ENCODE results near the gene SPA17. TPM values are rescaled to one million over a fixed set of nuclear protein-coding genes. Genes with fewer than 3 reads are reported as not detected.

The SPA17 gene
- total RNA-seq, 1 experiment from 2014 or later, result 3.8 TPM

DNA sequence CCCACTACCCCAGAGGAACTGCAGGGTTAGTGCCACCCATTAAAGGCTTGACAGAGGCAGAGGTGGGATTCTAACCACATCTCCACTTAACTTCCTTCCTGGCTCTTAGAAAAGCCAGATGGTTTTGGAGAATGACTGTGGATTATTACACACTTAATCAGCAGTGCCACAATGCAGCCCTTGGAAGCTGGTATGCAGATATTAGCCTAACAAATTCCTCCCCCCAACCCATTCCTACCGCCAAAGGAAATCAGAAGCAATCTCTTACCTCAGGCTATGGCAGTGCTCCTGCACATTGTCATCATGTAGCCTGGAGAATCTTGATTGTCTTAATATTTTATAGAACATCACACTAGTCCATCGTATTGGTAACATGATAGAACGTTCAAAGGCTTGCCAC lies 42.9 kb downstream of the SPA17 start (continued):
- TF ChIP-seq, protein P1, sequence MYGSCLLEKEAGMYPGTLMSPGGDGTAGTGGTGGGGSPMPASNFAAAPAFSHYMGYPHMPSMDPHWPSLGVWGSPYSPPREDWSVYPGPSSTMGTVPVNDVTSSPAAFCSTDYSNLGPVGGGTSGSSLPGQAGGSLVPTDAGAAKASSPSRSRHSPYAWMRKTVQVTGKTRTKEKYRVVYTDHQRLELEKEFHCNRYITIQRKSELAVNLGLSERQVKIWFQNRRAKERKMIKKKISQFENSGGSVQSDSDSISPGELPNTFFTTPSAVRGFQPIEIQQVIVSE (CRISPR knock-in tag; IDR thresholded peaks at IDR 0.05; ENCODE audit: borderline replicate concordance), result no peak
- no peak for TF ChIP-seq ZNF121 (CRISPR knock-in tag; IDR thresholded peaks at IDR 0.05)
- TF ChIP-seq OVOL2 (CRISPR knock-in tag; IDR thresholded peaks at IDR 0.05; ENCODE audit: borderline replicate concordance), result no peak

DNA sequence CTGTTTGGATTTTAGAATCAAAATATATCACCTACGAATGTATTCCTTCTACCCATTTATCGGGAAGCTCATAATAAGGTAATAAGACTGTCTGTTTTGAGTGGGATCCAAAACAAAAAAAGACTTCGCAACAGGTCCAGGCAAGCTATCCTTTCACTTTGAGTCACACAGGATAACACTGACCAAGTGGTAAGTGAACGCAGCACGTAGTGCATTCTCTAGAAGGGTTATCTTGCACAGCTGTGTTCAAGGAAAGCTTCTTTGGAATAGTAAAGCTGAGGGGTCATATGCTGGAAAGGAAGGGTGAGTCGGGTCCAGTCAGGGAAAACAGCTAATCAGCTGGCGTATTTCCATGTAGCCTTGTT lies 43.7 kb downstream of the SPA17 start:
- ATAC-seq, result no peak
- Mint-ChIP-seq H3K4me1 (peaks cover 39% of the 10 kb centered on the region), H3K36me3 (no peaks in the 10 kb centered on the region), H3K27ac (no peak overlapping the region), H3K27me3 (ENCODE audit: low read depth) (peaks cover 99% of the 10 kb centered on the region), H3K9me3 (no peaks in the 10 kb centered on the region), H3K4me3 (peak overlapping the region; percentile 81)
- CTCF ChIA-PET, result interaction anchor here (0.7 to 1.8 kb wide), 5 partner anchors 29 to 76 kb away, joined by 3 to 6 read pairs (median 4); partner anchors contain the start of genes SIAE and SPA17
- no peak for DNase-seq (ENCODE audit: low spot score)
- POLR2A ChIA-PET, result interaction anchor here (0.6 kb wide), 1 partner anchor 21 kb away, joined by 3 read pairs; no protein-coding TSS in a partner anchor
- TF ChIP-seq IRF1 (CRISPR knock-in tag; IDR thresholded peaks at IDR 0.05) (no peak), FOXP1 (CRISPR knock-in tag; IDR thresholded peaks at IDR 0.05; ENCODE audit: borderline replicate concordance) (no peak), KAT7 (CRISPR knock-in tag; IDR thresholded peaks at IDR 0.05; ENCODE audit: borderline replicate concordance) (no peak), ARID4B (CRISPR knock-in tag; IDR thresholded peaks at IDR 0.05; ENCODE audit: borderline replicate concordance) (no peak), ZNF396 (CRISPR knock-in tag; IDR thresholded peaks at IDR 0.05; ENCODE audit: borderline replicate concordance) (no peak), ZNF512 (CRISPR knock-in tag; IDR thresholded peaks at IDR 0.05; ENCODE audit: borderline replicate concordance) (no peak), ZNF425 (CRISPR knock-in tag; conservative IDR thresholded peaks at IDR 0.05) (no peak), TP53 (CRISPR knock-in tag; IDR thresholded peaks at IDR 0.05) (no peak), CREM (CRISPR knock-in tag; IDR thresholded peaks at IDR 0.05) (no peak), HMGA2 (CRISPR knock-in tag; IDR thresholded peaks at IDR 0.05) (no peak), SMAD4 (CRISPR knock-in tag; IDR thresholded peaks at IDR 0.05) (no peak), NFE2L1 (CRISPR knock-in tag; IDR thresholded peaks at IDR 0.05) (no peak)
- TF ChIP-seq, protein P2, sequence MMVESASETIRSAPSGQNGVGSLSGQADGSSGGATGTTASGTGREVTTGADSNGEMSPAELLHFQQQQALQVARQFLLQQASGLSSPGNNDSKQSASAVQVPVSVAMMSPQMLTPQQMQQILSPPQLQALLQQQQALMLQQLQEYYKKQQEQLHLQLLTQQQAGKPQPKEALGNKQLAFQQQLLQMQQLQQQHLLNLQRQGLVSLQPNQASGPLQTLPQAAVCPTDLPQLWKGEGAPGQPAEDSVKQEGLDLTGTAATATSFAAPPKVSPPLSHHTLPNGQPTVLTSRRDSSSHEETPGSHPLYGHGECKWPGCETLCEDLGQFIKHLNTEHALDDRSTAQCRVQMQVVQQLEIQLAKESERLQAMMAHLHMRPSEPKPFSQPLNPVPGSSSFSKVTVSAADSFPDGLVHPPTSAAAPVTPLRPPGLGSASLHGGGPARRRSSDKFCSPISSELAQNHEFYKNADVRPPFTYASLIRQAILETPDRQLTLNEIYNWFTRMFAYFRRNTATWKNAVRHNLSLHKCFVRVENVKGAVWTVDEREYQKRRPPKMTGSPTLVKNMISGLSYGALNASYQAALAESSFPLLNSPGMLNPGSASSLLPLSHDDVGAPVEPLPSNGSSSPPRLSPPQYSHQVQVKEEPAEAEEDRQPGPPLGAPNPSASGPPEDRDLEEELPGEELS (CRISPR knock-in tag; IDR thresholded peaks at IDR 0.05), result no peak
- TF ChIP-seq, protein P3, sequence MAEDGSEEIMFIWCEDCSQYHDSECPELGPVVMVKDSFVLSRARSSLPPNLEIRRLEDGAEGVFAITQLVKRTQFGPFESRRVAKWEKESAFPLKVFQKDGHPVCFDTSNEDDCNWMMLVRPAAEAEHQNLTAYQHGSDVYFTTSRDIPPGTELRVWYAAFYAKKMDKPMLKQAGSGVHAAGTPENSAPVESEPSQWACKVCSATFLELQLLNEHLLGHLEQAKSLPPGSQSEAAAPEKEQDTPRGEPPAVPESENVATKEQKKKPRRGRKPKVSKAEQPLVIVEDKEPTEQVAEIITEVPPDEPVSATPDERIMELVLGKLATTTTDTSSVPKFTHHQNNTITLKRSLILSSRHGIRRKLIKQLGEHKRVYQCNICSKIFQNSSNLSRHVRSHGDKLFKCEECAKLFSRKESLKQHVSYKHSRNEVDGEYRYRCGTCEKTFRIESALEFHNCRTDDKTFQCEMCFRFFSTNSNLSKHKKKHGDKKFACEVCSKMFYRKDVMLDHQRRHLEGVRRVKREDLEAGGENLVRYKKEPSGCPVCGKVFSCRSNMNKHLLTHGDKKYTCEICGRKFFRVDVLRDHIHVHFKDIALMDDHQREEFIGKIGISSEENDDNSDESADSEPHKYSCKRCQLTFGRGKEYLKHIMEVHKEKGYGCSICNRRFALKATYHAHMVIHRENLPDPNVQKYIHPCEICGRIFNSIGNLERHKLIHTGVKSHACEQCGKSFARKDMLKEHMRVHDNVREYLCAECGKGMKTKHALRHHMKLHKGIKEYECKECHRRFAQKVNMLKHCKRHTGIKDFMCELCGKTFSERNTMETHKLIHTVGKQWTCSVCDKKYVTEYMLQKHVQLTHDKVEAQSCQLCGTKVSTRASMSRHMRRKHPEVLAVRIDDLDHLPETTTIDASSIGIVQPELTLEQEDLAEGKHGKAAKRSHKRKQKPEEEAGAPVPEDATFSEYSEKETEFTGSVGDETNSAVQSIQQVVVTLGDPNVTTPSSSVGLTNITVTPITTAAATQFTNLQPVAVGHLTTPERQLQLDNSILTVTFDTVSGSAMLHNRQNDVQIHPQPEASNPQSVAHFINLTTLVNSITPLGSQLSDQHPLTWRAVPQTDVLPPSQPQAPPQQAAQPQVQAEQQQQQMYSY (CRISPR knock-in tag; IDR thresholded peaks at IDR 0.05), result no peak
- TF ChIP-seq, protein P4, sequence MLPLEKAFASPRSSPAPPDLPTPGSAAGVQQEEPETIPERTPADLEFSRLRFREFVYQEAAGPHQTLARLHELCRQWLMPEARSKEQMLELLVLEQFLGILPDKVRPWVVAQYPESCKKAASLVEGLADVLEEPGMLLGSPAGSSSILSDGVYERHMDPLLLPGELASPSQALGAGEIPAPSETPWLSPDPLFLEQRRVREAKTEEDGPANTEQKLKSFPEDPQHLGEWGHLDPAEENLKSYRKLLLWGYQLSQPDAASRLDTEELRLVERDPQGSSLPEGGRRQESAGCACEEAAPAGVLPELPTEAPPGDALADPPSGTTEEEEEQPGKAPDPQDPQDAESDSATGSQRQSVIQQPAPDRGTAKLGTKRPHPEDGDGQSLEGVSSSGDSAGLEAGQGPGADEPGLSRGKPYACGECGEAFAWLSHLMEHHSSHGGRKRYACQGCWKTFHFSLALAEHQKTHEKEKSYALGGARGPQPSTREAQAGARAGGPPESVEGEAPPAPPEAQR (CRISPR knock-in tag; IDR thresholded peaks at IDR 0.05), result no peak
- TF ChIP-seq, protein P5, sequence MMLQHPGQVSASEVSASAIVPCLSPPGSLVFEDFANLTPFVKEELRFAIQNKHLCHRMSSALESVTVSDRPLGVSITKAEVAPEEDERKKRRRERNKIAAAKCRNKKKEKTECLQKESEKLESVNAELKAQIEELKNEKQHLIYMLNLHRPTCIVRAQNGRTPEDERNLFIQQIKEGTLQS (CRISPR knock-in tag; conservative IDR thresholded peaks at IDR 0.05), result no peak

Measured in WTC11 (cell line).